IPS DF 4.7 (cell line): Measurements from ENCODE around the gene CDX1.
"Not testable (repeated sequence)": the region's sequence is repeated elsewhere in the genome, so short reads cannot be mapped to it uniquely, and the experiment has no call there.

ENCODE experiments used
- DNase-seq: peaks from one replicate; pipeline ENCODE4 v3.0.0-alpha.2; 2013; ENCODE audit warnings: low spot score; ENCODE audit errors: extremely low read depth

The CDX1 gene

GRCh38 chr5:150229571-150229970 lies 63.0 kb downstream of the CDX1 start:
- no peak for DNase-seq

DNA sequence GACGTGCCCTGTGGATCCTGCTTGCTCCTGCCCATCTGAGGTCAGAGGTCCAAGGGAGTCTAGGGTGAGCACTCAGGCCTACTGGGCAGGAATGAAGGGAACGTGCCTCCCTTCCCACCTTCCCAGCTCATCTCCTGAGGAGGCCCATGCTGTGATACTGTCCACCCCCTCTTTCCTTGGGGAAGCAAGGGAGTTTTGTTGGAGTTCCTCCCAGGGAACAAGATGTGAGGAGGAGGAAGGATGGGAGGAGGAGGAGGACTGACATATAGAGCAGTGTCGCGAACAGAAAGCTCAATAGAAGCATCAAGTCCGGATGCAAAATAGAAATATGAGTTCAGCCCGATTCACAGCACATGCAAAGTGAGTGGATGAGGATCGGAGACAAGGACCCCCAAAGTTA lies 64.3 kb downstream of the CDX1 start:
- no peak for DNase-seq

DNA sequence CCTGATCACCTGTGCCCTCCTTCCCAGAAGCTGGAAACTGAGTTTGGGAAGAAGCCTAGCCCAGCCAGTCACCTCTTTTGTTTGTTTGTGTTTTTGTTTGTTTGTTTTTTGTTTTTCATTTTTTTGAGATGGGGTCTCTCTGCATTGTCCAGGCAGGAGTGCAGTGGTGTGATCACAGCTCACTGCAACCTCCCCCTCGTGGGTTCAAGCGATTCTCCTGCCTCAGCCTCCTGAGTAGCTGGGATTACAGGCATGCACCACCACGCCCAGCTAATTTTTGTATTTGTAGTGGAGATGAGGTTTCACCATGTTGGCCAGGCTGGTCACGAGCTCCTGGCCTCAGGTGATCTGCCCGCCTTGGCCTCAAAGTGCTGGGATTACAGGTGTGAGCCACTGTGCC lies 67.1 kb downstream of the CDX1 start:
- not testable (repeated sequence) for DNase-seq
